Measurements from ENCODE around the gene MTHFSD. TPM values are rescaled to one million over a fixed set of nuclear protein-coding genes. Genes with fewer than 3 reads are reported as not detected.

Gene MTHFSD
- total RNA-seq, 1 experiment from 2014 or later: 4.7 TPM

- H3K79me2 ChIP-seq (ENCODE audit: insufficient read depth, low read length): no peaks in the 10 kb centered on the region
- WGBS (ENCODE audit: extremely low coverage, insufficient read length, low lambda C conversion rate): no CpG with 5 or more reads among the region's 8 CpGs
- H4K20me1 ChIP-seq (ENCODE audit: control insufficient read depth, insufficient read depth, insufficient read length): no peaks in the 10 kb centered on the region
- H4K91ac ChIP-seq (ENCODE audit: insufficient read length, low read depth, low read length): no peak overlapping the region
- H3K36me3 Mint-ChIP-seq (ENCODE audit: insufficient read depth in 1 of 3, low read depth in 3 of 3): no peaks in the 10 kb centered on the region
- H3K23ac ChIP-seq (ENCODE audit: insufficient read length, low read depth, low read length): no peak overlapping the region
- no peak overlapping the region for H2AFZ ChIP-seq (ENCODE audit: low read length)
- H3K14ac ChIP-seq (ENCODE audit: insufficient read depth, low read length): no peak overlapping the region
- no peak overlapping the region for H3K27ac ChIP-seq (ENCODE audit: insufficient read length, low read depth, low read length)
- no peak for DNase-seq
- H2BK5ac ChIP-seq (ENCODE audit: insufficient read length, low read length): no peak overlapping the region
- H3K4ac ChIP-seq (ENCODE audit: low read depth, low read length): no peak overlapping the region
- H3K56ac ChIP-seq (ENCODE audit: insufficient read length, low read depth, low read length): no peak overlapping the region
- no peak overlapping the region for H3K9ac ChIP-seq (ENCODE audit: extremely low read depth, insufficient read length, low read length)
- no peaks in the 10 kb centered on the region; the same call in 1 of the 2 replicates for H3K27me3 Mint-ChIP-seq (ENCODE audit: low read depth)
- H3K4me2 ChIP-seq (ENCODE audit: insufficient read depth, insufficient read length, low read length): no peak overlapping the region
- TF ChIP-seq CTCF (conservative IDR thresholded peaks at IDR 0.05): no peak
- no peaks in the 10 kb centered on the region for H3K4me1 ChIP-seq (ENCODE audit: insufficient read depth, low read length)
- H3K4me1 Mint-ChIP-seq: peaks cover 3% of the 10 kb centered on the region in 2 experiments; a peak in 1 of 4 replicates
- no peak overlapping the region for H2BK20ac ChIP-seq (ENCODE audit: low read depth, low read length, poor library complexity, severe bottlenecking)
- no peaks in the 10 kb centered on the region for H3K79me1 ChIP-seq (ENCODE audit: insufficient read depth, low read depth, low read length, poor library complexity, severe bottlenecking)
- no peak overlapping the region for H2BK120ac ChIP-seq (ENCODE audit: low read depth, low read length, poor library complexity, severe bottlenecking)
- no peaks in the 10 kb centered on the region for H3K9me3 ChIP-seq (ENCODE audit: control insufficient read depth, low read depth, low read length)
- no peaks in the 10 kb centered on the region for H3K23me2 ChIP-seq (ENCODE audit: insufficient read length, low read depth, low read length, poor library complexity, severe bottlenecking)
- H2BK12ac ChIP-seq (ENCODE audit: insufficient read length, low read depth, low read length): no peak overlapping the region
- H3K27ac Mint-ChIP-seq: no peak overlapping the region
- H4K5ac ChIP-seq (ENCODE audit: insufficient read length, low read depth, low read length): no peak overlapping the region
- no peak overlapping the region for H2BK15ac ChIP-seq (ENCODE audit: low read depth, low read length)
- H3K9me3 Mint-ChIP-seq: no peaks in the 10 kb centered on the region
- H3K18ac ChIP-seq (ENCODE audit: insufficient read length, low read depth, low read length): no peak overlapping the region
- no peak overlapping the region for H3T11ph ChIP-seq (ENCODE audit: low read length)
- no peak overlapping the region for H4K8ac ChIP-seq (replicated peaks; ENCODE audit: insufficient read length, low read depth, low read length)
- no peak overlapping the region for H2AK5ac ChIP-seq (ENCODE audit: insufficient read length, low read length)
- H3K4me3 Mint-ChIP-seq: no peak overlapping the region
- H3K27me3 ChIP-seq (ENCODE audit: insufficient read depth, low read length): no peaks in the 10 kb centered on the region
These were observed 22.0 kb downstream of the MTHFSD start for GRCh38 chr16:86533076-86533475.
